Measurements from ENCODE around the gene ERP44. TPM values are rescaled to one million over a fixed set of nuclear protein-coding genes. Genes with fewer than 3 reads are reported as not detected.

Gene ERP44
- total RNA-seq (2022; extraction: Qiagen RNA extraction) = 14.3 to 15.4 TPM (median 15.1 TPM) in 5 replicates

DNA sequence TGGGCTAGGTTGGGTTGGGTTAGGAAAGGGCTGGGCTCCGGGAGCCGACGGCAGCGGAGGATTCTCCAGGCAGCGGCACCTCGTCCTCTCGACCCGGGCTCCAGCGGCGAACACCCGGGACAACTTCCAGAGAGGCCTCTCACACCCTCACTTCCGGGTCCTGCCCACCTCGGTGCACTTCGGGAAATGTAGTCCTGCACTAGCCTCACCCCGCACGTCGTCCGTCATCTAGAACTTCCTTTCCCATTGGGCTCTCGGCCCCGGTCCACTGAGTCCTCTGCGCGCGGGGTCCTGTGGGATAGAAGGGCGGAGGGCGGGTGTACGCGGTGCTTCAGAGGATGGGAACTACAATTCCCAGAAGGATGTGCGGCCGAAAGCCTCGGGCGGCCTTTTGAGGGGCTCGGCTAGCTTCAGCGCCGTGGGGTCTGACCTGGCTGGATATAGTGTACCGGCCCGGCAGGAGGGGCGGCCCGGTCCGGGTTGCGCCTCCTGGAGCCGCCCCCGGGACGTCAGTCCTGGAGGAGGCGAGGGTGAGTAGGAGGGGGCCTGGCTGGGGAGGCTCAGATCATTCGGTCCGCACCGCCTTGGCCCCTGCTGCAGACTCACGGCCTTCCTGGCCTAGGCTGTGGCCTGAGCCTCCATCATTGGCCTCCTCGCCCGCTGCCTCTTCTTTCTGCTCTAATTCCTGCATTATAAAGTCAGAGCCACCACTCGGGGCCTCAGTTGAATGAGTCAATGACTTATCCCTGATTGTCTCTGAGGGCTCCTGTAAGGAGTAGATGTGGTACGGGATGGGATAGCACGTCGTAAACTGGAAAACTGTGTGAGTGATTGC is at the start of gene ERP44, which contains the start of gene INVS:
TSS of gene ERP44 (minus strand) at position 114 of the 835 bp plus-strand sequence. CDS start 160 bp downstream, outside the sequence.
TSS of gene INVS (plus strand) at position 357 of the 835 bp plus-strand sequence. CDS start 5,279 bp downstream, outside the sequence.

Other genes with a start within 250 kb of the ERP44 start
- 6.4 to 9.7 TPM (median 8.7 TPM) in 5 replicates for gene STX17, start 192.3 kb downstream of the ERP44 start, total RNA-seq (2022; extraction: Qiagen RNA extraction)
- gene INVS, start 243 bp upstream of the ERP44 start, total RNA-seq (2022; extraction: Qiagen RNA extraction) = 8.3 to 10.2 TPM (median 9.5 TPM) in 5 replicates